WTC11 (cell line): Measurements from ENCODE around the gene KIF13A. TPM values are rescaled to one million over a fixed set of nuclear protein-coding genes. Genes with fewer than 3 reads are reported as not detected.
A peak's percentile ranks its signal among the peaks of the same experiment; 100 is the strongest.

Experiments
- ATAC-seq: fragments of 200-7000 bp; cut with Tn5 transposase; 2 replicates; pipeline ENCODE4 v1.10.0; 2021; ENCODE audit warnings: mild to moderate bottlenecking, moderate library complexity
- CTCF ChIA-PET: fragments of 300-600 bp; sonication (Branson Sonifier 250); formaldehyde crosslinking; loops from one replicate; lab custom pipeline; 2021; ENCODE audit warnings: antibody characterized with exemption; lab: Charles Lee
- POLR2A ChIA-PET: fragments of 350-600 bp; sonication (Branson Sonifier 250); formaldehyde crosslinking; loops from one replicate; lab custom pipeline; 2021; ENCODE audit warnings: antibody characterized with exemption; lab: Charles Lee
- DNase-seq: peaks from one replicate; pipeline ENCODE4 v3.0.0; 2021; ENCODE audit warnings: low spot score
- H3K27ac Mint-ChIP-seq: 2 replicates; pipeline ENCODE4 v1.8.0; 2021; ENCODE audit warnings: mixed read lengths
- H3K27me3 Mint-ChIP-seq: 2 replicates; pipeline ENCODE4 v1.8.0; 2021; ENCODE audit warnings: low read depth, mild to moderate bottlenecking, moderate library complexity, mixed read lengths
- H3K36me3 Mint-ChIP-seq: 2 replicates; pipeline ENCODE4 v1.8.0; 2021; ENCODE audit warnings: mixed read lengths
- H3K4me1 Mint-ChIP-seq: 2 replicates; pipeline ENCODE4 v1.8.0; 2022; ENCODE audit warnings: mixed read lengths
- H3K4me3 Mint-ChIP-seq: 2 replicates; pipeline ENCODE4 v1.8.0; 2021; ENCODE audit warnings: mild to moderate bottlenecking, moderate library complexity, mixed read lengths
- H3K9me3 Mint-ChIP-seq: 2 replicates; pipeline ENCODE4 v1.8.0; 2021; ENCODE audit warnings: mixed read lengths
- AFF4 ChIP-seq: sonication (generic); formaldehyde crosslinking; IDR thresholded peaks from 2 replicates; pipeline ENCODE4 v1.8.1; 2023; ENCODE audit warnings: mild to moderate bottlenecking, missing genetic modification reagents, borderline replicate concordance
- ARID4B ChIP-seq: sonication (generic); formaldehyde crosslinking; IDR thresholded peaks from 2 replicates; pipeline ENCODE4 v1.8.0; 2023; ENCODE audit warnings: missing genetic modification reagents, mild to moderate bottlenecking, borderline replicate concordance
- CTCF ChIP-seq: fragments of 200-600 bp; IDR thresholded peaks from 2 replicates; pipeline ENCODE4 v1.8.0; 2022; ENCODE audit warnings: antibody characterized with exemption
- ELF4 ChIP-seq: sonication (generic); formaldehyde crosslinking; IDR thresholded peaks from 2 replicates; pipeline ENCODE4 v1.8.1; 2022; ENCODE audit warnings: low read depth, mild to moderate bottlenecking, moderate library complexity, missing genetic modification reagents
- EMX1 ChIP-seq: fragments of 250-450 bp; sonication (Bioruptor Pico); IDR thresholded peaks from 2 replicates; pipeline ENCODE4 v1.8.0; 2021; ENCODE audit warnings: mild to moderate bottlenecking
- MXD4 ChIP-seq: fragments of 250-450 bp; sonication (Bioruptor Pico); IDR thresholded peaks from 2 replicates; pipeline ENCODE4 v1.8.0; 2021; ENCODE audit warnings: mild to moderate bottlenecking, moderate library complexity, borderline replicate concordance
- TP53 ChIP-seq: sonication (generic); formaldehyde crosslinking; IDR thresholded peaks from 2 replicates; pipeline ENCODE4 v1.8.1; 2023; ENCODE audit warnings: mild to moderate bottlenecking, missing genetic modification reagents
- USF2 ChIP-seq: sonication (generic); formaldehyde crosslinking; IDR thresholded peaks from 2 replicates; pipeline ENCODE4 v1.8.1; 2023; ENCODE audit warnings: mild to moderate bottlenecking, missing genetic modification reagents, moderate library complexity
- ZNF138 ChIP-seq: sonication (generic); formaldehyde crosslinking; conservative IDR thresholded peaks from 2 replicates; pipeline ENCODE4 v1.8.1; 2022; ENCODE audit warnings: mild to moderate bottlenecking, moderate library complexity, missing genetic modification reagents
- ZNF423 ChIP-seq: fragments of 250-450 bp; sonication (Bioruptor Pico); IDR thresholded peaks from 2 replicates; pipeline ENCODE4 v2.1.2; 2022; ENCODE audit warnings: mild to moderate bottlenecking, moderate library complexity
- ZNF512 ChIP-seq: sonication (generic); formaldehyde crosslinking; IDR thresholded peaks from 2 replicates; pipeline ENCODE4 v1.8.1; 2022; ENCODE audit warnings: missing genetic modification reagents, borderline replicate concordance
- ZNF532 ChIP-seq: fragments of 250-450 bp; sonication (Bioruptor Pico); IDR thresholded peaks from 2 replicates; pipeline ENCODE4 v1.9.0; 2021; ENCODE audit warnings: mild to moderate bottlenecking, borderline replicate concordance
- ZSCAN18 ChIP-seq: fragments of 250-450 bp; sonication (Bioruptor Pico); IDR thresholded peaks from 2 replicates; pipeline ENCODE4 v2.1.2; 2022; ENCODE audit warnings: mild to moderate bottlenecking, moderate library complexity
- total RNA-seq: library from RNA; stranded (reverse); gene quantifications from 3 replicates; pipeline ENCODE4 v1.2.3, GENCODE V29; 2021

KIF13A gene
- total RNA-seq, 1 experiment from 2014 or later = 32.7 TPM

GRCh38 chr6:18023891-18024290 lies 36.5 kb upstream of the KIF13A start:
- H3K9me3 Mint-ChIP-seq = peaks cover 6% of the 10 kb centered on the region
- ChIA-PET CTCF (no interaction called here), POLR2A (interaction anchor here (0.6 to 1.1 kb wide), 2 partner anchors 17 to 317 kb away, joined by 3 to 4 read pairs; partner anchors contain the start of gene NUP153)

More at GRCh38 chr6:18023891-18024290, 36.5 kb upstream of the KIF13A start:
- peak overlapping the region; percentile 96 for H3K27ac Mint-ChIP-seq
- TF ChIP-seq ARID4B (CRISPR knock-in tag) = no peak
- no peak for TF ChIP-seq USF2 (CRISPR knock-in tag)
- no peak for TF ChIP-seq AFF4 (CRISPR knock-in tag)
- no peak for TF ChIP-seq ZNF532 (CRISPR knock-in tag)
- no peak for TF ChIP-seq ELF4 (CRISPR knock-in tag)
- no peak for TF ChIP-seq ZSCAN18
- TF ChIP-seq MXD4 (CRISPR knock-in tag) = no peak
- TF ChIP-seq ZNF138 (CRISPR knock-in tag) = no peak
- no peak for TF ChIP-seq ZNF512 (CRISPR knock-in tag)
- TF ChIP-seq CTCF = no peak
- no peak for TF ChIP-seq TP53
- TF ChIP-seq ZNF423 = no peak
- TF ChIP-seq EMX1 (CRISPR knock-in tag) = no peak
- no peaks in the 10 kb centered on the region for H3K27me3 Mint-ChIP-seq
- ATAC-seq (no peak), DNase-seq (no peak)
- H3K36me3 Mint-ChIP-seq = peaks cover 2% of the 10 kb centered on the region
- peaks cover 48% of the 10 kb centered on the region for H3K4me1 Mint-ChIP-seq
- H3K4me3 Mint-ChIP-seq = no peak overlapping the region
